K562 treated with DMSO at 1 percent for 12 hours (cell line): ENCODE results near the gene WDR47. TPM values are rescaled to one million over a fixed set of nuclear protein-coding genes. Genes with fewer than 3 reads are reported as not detected.

Source experiments
- total RNA-seq: library from RNA; unstranded; fragments of 300-600 nt; gene quantifications from 2 replicates; pipeline ENCODE4 v1.2.3, GENCODE V29; 2022; ENCODE audit not compliant: insufficient read depth

WDR47 gene
- 4.4 and 13.7 TPM in 2 replicates for total RNA-seq

DNA sequence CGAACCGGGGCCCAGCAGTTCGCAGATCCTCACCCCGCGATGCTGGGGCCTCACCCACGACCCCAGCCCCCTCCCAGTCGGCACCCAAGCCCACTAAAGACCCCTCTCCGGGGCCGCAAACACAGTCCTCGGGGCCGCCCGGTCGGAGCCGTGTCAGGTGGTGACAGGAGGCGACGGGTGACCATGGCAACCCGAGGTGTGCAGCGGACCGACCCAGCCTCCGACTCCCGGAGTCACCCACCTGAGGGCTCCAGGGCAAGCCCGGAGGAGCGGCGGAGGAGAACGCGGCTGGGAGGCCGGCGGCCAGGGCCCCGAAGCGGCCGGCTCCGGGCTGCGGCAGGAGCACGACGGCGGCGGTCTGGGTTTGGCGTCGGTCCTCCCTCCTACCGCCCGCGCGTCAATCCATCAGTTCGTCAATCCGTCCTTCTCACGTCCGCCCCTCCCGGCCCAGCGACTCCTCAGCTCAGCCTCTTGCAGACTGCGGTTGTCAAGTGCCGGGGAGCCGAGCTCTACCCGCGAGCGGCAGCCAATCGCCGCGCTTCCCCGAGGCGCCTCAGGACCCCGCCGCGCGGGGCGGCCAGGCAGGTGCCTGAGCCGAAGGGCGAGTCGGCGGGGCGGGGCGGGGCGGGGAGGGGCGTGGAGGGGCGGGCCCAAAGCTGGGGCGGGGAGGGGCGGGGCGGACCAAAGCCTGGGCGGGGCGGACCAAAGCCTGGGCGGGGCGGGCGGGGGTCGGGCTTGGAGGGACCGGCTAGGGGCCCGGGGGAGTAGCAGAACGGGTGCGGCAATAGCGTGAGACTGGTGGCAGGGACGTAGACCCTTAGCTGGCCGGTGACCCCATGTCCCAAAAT, at the start of gene WDR47:
Gene WDR47, minus strand, starts transcription at position 482 of the 848 bp plus-strand sequence. CDS start 18,590 bp downstream, outside the sequence.

DNA sequence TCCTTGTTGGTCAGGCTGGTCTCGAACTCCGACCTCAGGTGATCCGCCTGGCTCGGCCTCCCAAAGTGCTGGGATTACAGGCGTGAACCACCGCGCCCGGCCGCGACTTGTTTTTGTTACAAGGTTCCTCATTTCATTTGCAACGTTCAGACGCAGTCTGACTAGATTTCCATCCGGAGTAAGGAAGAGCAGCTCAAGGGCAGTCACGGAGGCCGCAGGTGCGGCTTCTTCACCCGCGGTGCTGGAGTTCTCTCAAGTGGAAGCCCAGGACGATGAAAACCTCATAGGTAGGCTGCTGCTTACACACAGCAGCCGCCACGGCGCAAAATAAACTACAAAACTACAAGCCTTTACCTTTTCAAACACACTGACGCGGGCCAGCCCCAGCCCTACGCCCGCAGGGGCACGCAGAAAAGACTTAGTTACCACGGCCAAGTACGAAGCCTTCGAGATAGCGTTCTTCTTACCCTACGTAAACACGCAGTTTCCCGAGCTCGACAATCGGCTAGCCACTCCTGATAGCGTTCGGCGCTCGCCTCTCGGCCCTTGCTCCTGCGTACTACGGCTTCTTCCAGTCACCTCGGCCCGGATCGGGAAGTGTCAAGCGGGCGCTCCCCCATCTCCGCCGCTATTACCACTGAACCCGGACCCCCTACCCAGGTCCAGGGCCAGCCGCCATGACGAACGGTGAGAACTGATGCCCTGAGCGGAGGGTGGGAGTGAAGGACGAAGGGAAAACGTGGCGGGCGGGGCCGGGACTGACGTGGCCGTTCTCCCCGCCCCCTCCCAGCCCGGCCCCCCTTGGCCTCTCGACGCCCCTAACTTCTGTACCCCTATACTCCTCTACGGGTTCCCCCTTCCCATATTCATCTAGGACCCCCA, 48.5 kb upstream of the WDR47 start, which contains the start of gene TMEM167B:
Gene TMEM167B, plus strand, starts transcription at position 569 of the 882 bp plus-strand sequence. Its CDS starts 109 bp downstream, at position 678.

DNA sequence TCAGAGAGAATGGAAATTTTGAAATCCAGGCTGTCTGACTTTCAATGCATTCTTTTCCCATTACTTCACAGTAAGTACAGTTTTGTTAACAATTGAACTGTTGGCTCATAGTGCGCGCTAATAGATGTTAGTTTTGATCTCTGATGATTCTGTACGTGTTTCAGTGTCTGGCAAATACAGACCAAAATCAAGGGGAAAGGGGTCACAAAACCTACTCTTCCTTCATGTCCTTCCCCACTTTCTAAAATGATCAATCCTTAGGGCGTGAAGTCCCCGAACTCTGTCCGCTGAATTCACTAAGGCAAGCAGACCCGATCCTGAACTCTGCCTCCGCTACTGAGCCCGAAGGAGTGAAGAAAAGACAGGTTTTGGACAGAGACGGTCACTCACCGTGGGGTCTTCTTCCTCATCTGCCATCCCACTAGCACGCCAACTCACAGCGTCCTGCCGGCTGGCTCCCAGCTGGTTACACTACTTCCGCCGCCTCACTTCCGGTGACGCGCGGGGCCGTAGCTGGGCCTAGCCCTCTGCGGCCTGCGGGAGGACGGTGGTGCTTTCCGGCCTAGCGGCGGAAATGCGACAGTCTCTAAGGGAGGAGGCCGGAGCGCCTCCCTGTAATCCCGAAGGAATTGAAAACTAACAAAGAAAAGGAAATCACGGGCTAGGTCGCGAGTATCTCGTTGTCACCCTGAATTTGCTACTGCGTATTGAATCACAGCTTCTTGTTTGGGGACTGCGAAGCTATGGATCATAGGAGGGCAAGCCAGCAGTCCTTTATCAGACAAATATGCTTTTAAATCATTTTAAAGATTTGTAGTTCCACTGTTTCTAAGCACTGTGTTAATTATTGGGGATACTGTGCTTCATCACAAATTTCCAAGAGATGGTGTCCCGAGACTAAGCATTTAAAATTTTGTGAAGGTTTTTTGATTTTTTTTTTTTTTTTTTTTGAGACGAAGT, 33.9 kb upstream of the WDR47 start, which contains the start of gene TAF13:
Gene TAF13, minus strand, starts transcription at position 473 of the 960 bp plus-strand sequence. Its CDS starts 56 bp downstream, at position 417.

DNA sequence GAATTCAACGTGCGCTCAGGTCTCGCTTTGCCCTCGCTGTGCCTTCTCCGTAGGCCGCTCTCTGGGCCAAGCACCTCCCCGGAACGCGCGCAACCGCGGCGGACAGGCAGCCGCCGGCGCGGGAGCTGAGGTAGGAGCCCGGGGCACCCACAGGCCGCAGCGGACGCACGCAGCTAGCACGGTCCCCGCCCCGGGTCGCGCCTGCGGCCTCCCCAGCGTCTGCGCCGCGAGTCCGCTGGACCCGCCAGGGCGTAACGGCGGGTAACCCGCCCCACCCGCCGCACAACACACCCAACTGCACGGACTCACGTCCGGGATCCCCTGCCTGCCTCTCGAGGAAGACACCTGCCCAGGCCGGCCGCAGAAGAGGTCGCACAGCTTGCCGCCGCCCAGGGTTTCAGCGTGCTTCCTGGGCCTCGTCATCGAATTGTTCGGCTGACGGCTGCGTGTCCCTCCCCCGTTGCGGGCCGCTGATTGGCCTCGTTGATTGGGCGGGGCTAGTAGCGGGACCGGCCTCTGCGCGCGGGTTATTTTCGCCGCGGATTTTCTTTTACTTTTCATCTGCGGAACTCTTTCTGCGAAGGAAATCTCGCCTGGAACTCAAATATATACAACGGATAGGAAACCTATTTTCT, 78.7 kb downstream of the WDR47 start, which contains the start of gene CLCC1:
Gene CLCC1, minus strand, starts transcription at position 433 of the 635 bp plus-strand sequence. CDS start 13,047 bp downstream, outside the sequence.

Other genes starting within 250 kb of the WDR47 start
- gene AKNAD1, start 185.0 kb downstream of the WDR47 start, total RNA-seq, result not detected in 2 replicates
- 19.4 and 43.2 TPM in 2 replicates for gene GPSM2, start 165.1 kb downstream of the WDR47 start, total RNA-seq
- gene CLCC1, start 78.6 kb downstream of the WDR47 start, total RNA-seq, result 21.5 and 28.3 TPM in 2 replicates
- 29.6 and 54.9 TPM in 2 replicates for gene TAF13, start 33.9 kb upstream of the WDR47 start, total RNA-seq
- gene TMEM167B, start 48.7 kb upstream of the WDR47 start, total RNA-seq, result 8.6 and 25.4 TPM in 2 replicates
- gene ELAPOR1, start 72.0 kb upstream of the WDR47 start, total RNA-seq, result 0.13 and 0.19 TPM in 2 replicates
- gene SARS1, start 171.8 kb upstream of the WDR47 start, total RNA-seq, result 556 and 670 TPM in 2 replicates
- gene CELSR2, start 207.4 kb upstream of the WDR47 start, total RNA-seq, result 4.5 and 24.3 TPM in 2 replicates
- gene PSRC1, start 241.0 kb upstream of the WDR47 start, total RNA-seq, result 55.5 and 66.6 TPM in 2 replicates